Activated naive CD4-positive, alpha-beta T cell (primary cell): ENCODE results near the gene ACAA1.
"Not testable (repeated sequence)": the region's sequence is repeated elsewhere in the genome, so short reads cannot be mapped to it uniquely, and the experiment has no call there.

ENCODE experiments used
- DNase-seq, 4 experiments: peaks; one replicate each; lab custom pipeline; 2025; lab: John Stamatoyannopoulos, UW

Gene ACAA1

GRCh38 chr3:38134517-38135143, 2.3 kb downstream of the ACAA1 start:
- not testable (repeated sequence) for DNase-seq

- DNase-seq, result no peak
Observed at GRCh38 chr3:38133557-38134405, 3.1 kb downstream of the ACAA1 start.

- no peak for DNase-seq
Observed at GRCh38 chr3:38133209-38133556, 3.7 kb downstream of the ACAA1 start.

GRCh38 chr3:38131621-38132369, 5.1 kb downstream of the ACAA1 start:
- no peak for DNase-seq

- DNase-seq, result no peak
Observed at GRCh38 chr3:38130631-38131065, 6.3 kb downstream of the ACAA1 start.

GRCh38 chr3:38129058-38129457, 7.9 kb downstream of the ACAA1 start:
- DNase-seq, result no peak

GRCh38 chr3:38128303-38128655, 8.6 kb downstream of the ACAA1 start:
- no peak for DNase-seq

- DNase-seq, result no peak
Observed at GRCh38 chr3:38127611-38128302, 9.2 kb downstream of the ACAA1 start.

- DNase-seq, result no peak
Observed at GRCh38 chr3:38126121-38126892, 10.6 kb downstream of the ACAA1 start.

- DNase-seq, result no peak
Observed at GRCh38 chr3:38125305-38126120, 11.4 kb downstream of the ACAA1 start.

GRCh38 chr3:38124324-38125122, 12.4 kb downstream of the ACAA1 start:
- DNase-seq, result no peak

- no peak for DNase-seq
Observed at GRCh38 chr3:38122712-38123290, 14.1 kb downstream of the ACAA1 start.

- DNase-seq, result no peak
Observed at GRCh38 chr3:38121832-38122461, 15.0 kb downstream of the ACAA1 start.

- DNase-seq, result no peak
Observed at GRCh38 chr3:38121451-38121831, 15.5 kb downstream of the ACAA1 start.

- no peak for DNase-seq
Observed at GRCh38 chr3:38120693-38121450, 16.1 kb downstream of the ACAA1 start.

- DNase-seq, result no peak
Observed at GRCh38 chr3:38119821-38120692, 16.9 kb downstream of the ACAA1 start.

GRCh38 chr3:38119248-38119544, 17.7 kb downstream of the ACAA1 start:
- DNase-seq, result no peak
